HFFc6 (cell line): ENCODE results near the gene HSCB. TPM values are rescaled to one million over a fixed set of nuclear protein-coding genes. Genes with fewer than 3 reads are reported as not detected.

Experiments
- DNase-seq: peaks from one replicate; pipeline ENCODE4 v3.0.0-alpha.2; 2018
- H3K27ac Mint-ChIP-seq: 2 replicates; pipeline ENCODE4 v1.8.0; 2020; ENCODE audit warnings: mild to moderate bottlenecking, mixed read lengths
- H3K27me3 Mint-ChIP-seq: 2 replicates; pipeline ENCODE4 v1.8.0; 2021; ENCODE audit warnings: mild to moderate bottlenecking, moderate library complexity, mixed read lengths; ENCODE audit not compliant: insufficient read depth
- H3K36me3 Mint-ChIP-seq: 2 replicates; pipeline ENCODE4 v1.8.0; 2021; ENCODE audit warnings: low read depth, mixed read lengths
- H3K4me1 Mint-ChIP-seq: 2 replicates; pipeline ENCODE4 v1.8.0; 2020; ENCODE audit warnings: low read depth, mixed read lengths
- H3K4me3 Mint-ChIP-seq: 2 replicates; pipeline ENCODE4 v1.8.0; 2020; ENCODE audit warnings: mild to moderate bottlenecking, moderate library complexity, mixed read lengths
- H3K9me3 Mint-ChIP-seq: 2 replicates; pipeline ENCODE4 v1.8.0; 2020; ENCODE audit warnings: mild to moderate bottlenecking, mixed read lengths
- CTCF ChIP-seq: fragments of 200-600 bp; sonication (generic); IDR thresholded peaks from 2 replicates; pipeline ENCODE4 v1.5.0; 2021; ENCODE audit warnings: antibody characterized with exemption, mild to moderate bottlenecking
- total RNA-seq, 6 experiments: library from RNA; stranded (reverse); fragmentation: NEBNext Ultra II Directional; extraction: Animal tissue kit (Norgen Biotek cat#: 25700); gene quantifications; 2 replicates in 1 of 6; 3 replicates in 5 of 6; pipeline ENCODE4 v1.2.3, GENCODE V29; 2021

Gene HSCB
- total RNA-seq, 6 experiments from 2014 or later: 15.2 to 18.3 (median 16.5) TPM

DNA sequence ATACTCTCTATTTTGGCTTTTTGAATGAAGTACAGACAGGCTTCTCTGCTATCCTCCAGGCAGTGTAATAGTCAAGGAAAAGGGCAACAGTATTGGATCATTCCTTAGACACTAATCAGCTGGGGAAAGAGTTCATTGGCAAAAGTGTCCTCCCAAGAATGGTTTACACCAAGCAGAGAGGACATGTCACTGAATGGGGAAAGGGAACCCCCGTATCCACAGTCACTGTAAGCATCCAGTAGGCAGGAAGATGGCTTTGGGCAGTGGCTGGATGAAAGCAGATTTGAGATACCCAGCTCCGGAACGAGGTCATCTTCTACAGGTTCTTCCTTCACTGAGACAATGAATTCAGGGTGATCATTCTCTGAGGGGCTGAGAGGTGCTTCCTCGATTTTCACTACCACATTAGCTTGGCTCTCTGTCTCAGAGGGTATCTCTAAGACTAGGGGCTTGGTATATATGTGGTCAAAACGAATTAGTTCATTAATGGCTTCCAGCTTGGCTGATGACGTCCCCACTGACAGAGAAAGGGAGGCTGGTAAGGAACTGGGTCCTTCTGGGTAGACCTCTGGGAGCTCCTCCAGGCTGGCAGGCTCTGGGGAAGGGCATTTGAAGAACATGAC, 53.3 kb downstream of the HSCB start:
- Mint-ChIP-seq H3K4me1 (peaks cover 24% of the 10 kb centered on the region), H3K9me3 (no peaks in the 10 kb centered on the region), H3K36me3 (peaks cover 50% of the 10 kb centered on the region), H3K4me3 (no peak overlapping the region), H3K27ac (peak overlapping the region; percentile 46), H3K27me3 (peaks cover 10% of the 10 kb centered on the region)
- no peak for TF ChIP-seq CTCF
- DNase-seq: no peak

- DNase-seq: no peak
- peaks cover 57% of the 10 kb centered on the region for H3K36me3 Mint-ChIP-seq
- peaks cover 12% of the 10 kb centered on the region for H3K27me3 Mint-ChIP-seq
- TF ChIP-seq CTCF: no peak
- H3K9me3 Mint-ChIP-seq: no peaks in the 10 kb centered on the region
- H3K4me1 Mint-ChIP-seq: peaks cover 24% of the 10 kb centered on the region
- H3K4me3 Mint-ChIP-seq: 0 out of 2 replicates have a peak overlapping the region, but pooled peaks have one; percentile 15
- H3K27ac Mint-ChIP-seq: peak overlapping the region; percentile 61
Measured at GRCh38 chr22:28795932-28796856, 54.4 kb downstream of the HSCB start.

DNA sequence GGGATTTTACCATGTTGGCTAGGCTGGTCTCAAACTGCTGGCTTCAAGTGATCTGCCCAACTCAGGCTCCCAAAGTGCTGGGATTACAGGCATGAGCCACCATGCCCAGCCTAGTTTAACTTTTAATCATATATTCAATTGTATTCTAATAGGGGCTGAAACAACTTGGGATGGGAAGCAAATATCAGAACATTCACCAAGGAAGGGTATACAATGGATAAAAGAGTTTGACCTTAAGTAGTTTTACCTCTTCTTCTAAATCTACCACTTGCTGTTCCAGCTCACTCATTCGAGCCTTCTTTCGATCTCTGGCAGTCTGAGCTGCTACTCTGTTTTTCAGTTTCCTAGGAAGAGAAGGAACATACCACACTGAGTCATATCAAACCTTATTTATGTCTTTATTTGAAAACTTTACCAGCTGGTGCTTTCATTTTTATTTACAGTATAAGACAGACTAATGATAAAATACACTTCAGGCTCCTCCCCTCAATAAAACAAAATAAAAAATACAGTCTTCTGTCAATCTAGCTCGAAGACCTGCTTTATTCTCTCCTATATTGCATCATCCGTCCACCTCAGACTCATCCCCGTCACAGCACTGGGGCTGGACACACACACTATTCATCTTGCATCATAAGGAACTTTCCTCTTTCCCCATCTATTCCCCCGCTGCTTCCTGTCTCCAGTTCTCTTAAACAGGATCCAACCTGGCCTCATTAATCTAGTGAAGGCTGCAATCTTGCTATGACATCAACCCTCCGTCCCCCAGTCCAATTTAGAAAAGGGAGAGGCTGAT, 57.2 kb downstream of the HSCB start:
- Mint-ChIP-seq H3K36me3 (peaks cover 54% of the 10 kb centered on the region), H3K4me3 (peak overlapping the region; percentile 94), H3K27ac (peak overlapping the region; percentile 99), H3K27me3 (peaks cover 8% of the 10 kb centered on the region), H3K4me1 (peaks cover 35% of the 10 kb centered on the region), H3K9me3 (no peaks in the 10 kb centered on the region)
- TF ChIP-seq CTCF: no peak
- DNase-seq: peak; percentile 89

GRCh38 chr22:28799606-28800307, 57.9 kb downstream of the HSCB start:
- Mint-ChIP-seq H3K9me3 (no peaks in the 10 kb centered on the region), H3K4me1 (peaks cover 35% of the 10 kb centered on the region), H3K27ac (peak overlapping the region; percentile 99), H3K27me3 (peaks cover 8% of the 10 kb centered on the region), H3K36me3 (peaks cover 48% of the 10 kb centered on the region), H3K4me3 (peak overlapping the region; percentile 94)
- peak; percentile 22 for DNase-seq
- TF ChIP-seq CTCF: no peak
